OCI-LY1 (cell line): ENCODE results near the gene RHOU.

Source experiments
- H2AFZ ChIP-seq: fragments of 200-600 bp; sonication (generic), shearing (Covaris generic); 2 replicates; pipeline ENCODE4 v1.6.0; 2014; ENCODE audit warnings: antibody characterized with exemption, mild to moderate bottlenecking, low read length
- H3F3A ChIP-seq: fragments of 200-600 bp; sonication (generic), shearing (Covaris generic); 2 replicates; pipeline ENCODE4 v1.6.0; 2014; ENCODE audit warnings: mild to moderate bottlenecking, antibody characterized with exemption, low read length, moderate library complexity; ENCODE audit not compliant: insufficient read depth
- H3K27ac ChIP-seq: fragments of 200-600 bp; sonication (generic); 2 replicates; pipeline ENCODE4 v1.5.1; 2014; ENCODE audit warnings: low read length, mixed run types, mild to moderate bottlenecking, low read depth; ENCODE audit not compliant: poor library complexity, severe bottlenecking
- H3K27me3 ChIP-seq: fragments of 200-600 bp; sonication (generic); 2 replicates; pipeline ENCODE4 v1.6.0; 2014; ENCODE audit warnings: antibody characterized with exemption, mild to moderate bottlenecking, low read length, moderate library complexity; ENCODE audit not compliant: insufficient read depth
- H3K36me3 ChIP-seq: fragments of 200-600 bp; sonication (generic); 2 replicates; pipeline ENCODE4 v1.6.1; 2014; ENCODE audit warnings: mild to moderate bottlenecking, antibody characterized with exemption, low read length, moderate library complexity, mixed read lengths; ENCODE audit not compliant: insufficient read depth
- H3K4me1 ChIP-seq: fragments of 200-600 bp; sonication (generic); 2 replicates; pipeline ENCODE4 v1.5.1; 2014; ENCODE audit warnings: mild to moderate bottlenecking, low read length, moderate library complexity; ENCODE audit not compliant: insufficient read depth, severe bottlenecking
- H3K4me2 ChIP-seq: fragments of 200-600 bp; sonication (generic), shearing (Covaris generic); 2 replicates; pipeline ENCODE4 v1.6.1; 2014; ENCODE audit warnings: low read length
- H3K4me3 ChIP-seq: fragments of 200-600 bp; sonication (generic); 2 replicates; pipeline ENCODE4 v1.5.1; 2014; ENCODE audit warnings: low read length, low read depth, mild to moderate bottlenecking, mixed read lengths; ENCODE audit not compliant: poor library complexity, severe bottlenecking
- H3K79me2 ChIP-seq: fragments of 200-600 bp; shearing (Covaris generic); 2 replicates; pipeline ENCODE4 v1.6.1; 2016; ENCODE audit warnings: mixed run types, low read length, mixed read lengths; ENCODE audit not compliant: insufficient read depth
- H3K9ac ChIP-seq: fragments of 200-600 bp; sonication (generic), shearing (Covaris generic); 2 replicates; pipeline ENCODE4 v1.6.1; 2014; ENCODE audit warnings: mild to moderate bottlenecking, low read length, mixed read lengths
- H3K9me2 ChIP-seq: fragments of 200-600 bp; sonication (generic), shearing (Covaris generic); 2 replicates; pipeline ENCODE4 v1.6.1; 2014; ENCODE audit warnings: low read depth, mild to moderate bottlenecking, low read length, mixed read lengths
- H3K9me3 ChIP-seq: fragments of 200-600 bp; shearing (Covaris generic); 2 replicates; pipeline ENCODE4 v1.6.1; 2014; ENCODE audit warnings: low read length, mixed read lengths
- H4K20me1 ChIP-seq: fragments of 200-600 bp; sonication (generic), shearing (Covaris generic); 2 replicates; pipeline ENCODE4 v1.6.0; 2016; ENCODE audit warnings: mild to moderate bottlenecking, low read length; ENCODE audit not compliant: insufficient read depth
- EZH2 ChIP-seq: fragments of 200-600 bp; sonication (generic), shearing (Covaris generic); IDR thresholded peaks from 2 replicates; pipeline ENCODE4 v1.8.0; 2017; ENCODE audit warnings: borderline replicate concordance, mixed run types, mild to moderate bottlenecking, antibody characterized with exemption, low read length, moderate library complexity, mixed read lengths
- TF ChIP-seq, protein P1 (sequence below): fragments of 200-600 bp; sonication (generic), shearing (Covaris generic); IDR thresholded peaks from 2 replicates; pipeline ENCODE4 v1.5.1; 2017; ENCODE audit warnings: mild to moderate bottlenecking, antibody characterized with exemption, low read length, moderate library complexity, mixed read lengths

RHOU gene

DNA sequence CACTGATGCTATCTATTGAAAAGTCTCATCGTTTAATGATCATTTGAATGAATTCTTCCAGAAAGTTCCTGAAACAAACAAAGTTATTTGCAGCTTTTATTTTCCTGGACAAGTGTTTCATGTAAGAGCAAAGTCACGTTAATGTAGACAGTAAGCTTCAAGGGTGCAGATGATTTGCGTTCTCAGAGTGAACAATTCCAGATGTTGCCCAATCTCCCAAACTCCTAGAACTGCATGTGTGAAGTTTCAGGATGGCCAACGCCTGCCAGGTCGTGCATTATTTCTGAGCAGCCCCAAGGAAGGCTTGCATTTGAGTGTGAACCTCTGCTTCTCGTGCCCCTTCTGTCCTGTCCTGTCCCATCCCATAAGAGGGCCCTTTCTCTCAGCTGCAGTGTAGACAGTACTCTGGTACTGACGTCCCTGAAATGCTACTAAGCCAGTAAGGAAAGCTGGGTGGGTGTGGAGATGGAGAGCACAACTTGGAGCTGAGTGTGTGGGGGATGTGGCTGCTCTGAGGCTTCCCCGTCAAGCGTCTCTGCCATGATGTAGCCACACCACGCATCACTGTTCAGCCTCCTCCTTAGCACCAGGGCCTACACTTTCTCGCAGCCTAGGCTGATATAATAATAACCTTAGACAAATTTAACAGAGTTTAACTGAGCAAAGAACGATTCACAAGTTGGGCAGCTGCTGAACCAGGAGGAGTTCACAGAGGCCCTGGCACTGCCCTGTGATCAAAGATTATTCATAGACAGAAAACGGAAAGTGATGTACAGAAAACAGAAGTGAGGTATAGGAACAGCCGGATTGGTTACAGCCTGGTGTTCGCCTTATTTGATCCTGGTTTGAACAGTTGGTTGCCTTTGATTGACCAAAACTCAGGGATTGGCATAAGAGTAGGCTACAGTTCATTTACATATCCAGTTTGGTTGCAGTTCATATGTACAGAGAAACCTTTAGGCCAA, 50.4 kb downstream of the RHOU start:
- Histone ChIP-seq H3K4me1 (no peaks in the 10 kb centered on the region), H3K4me2 (no peak overlapping the region)

DNA sequence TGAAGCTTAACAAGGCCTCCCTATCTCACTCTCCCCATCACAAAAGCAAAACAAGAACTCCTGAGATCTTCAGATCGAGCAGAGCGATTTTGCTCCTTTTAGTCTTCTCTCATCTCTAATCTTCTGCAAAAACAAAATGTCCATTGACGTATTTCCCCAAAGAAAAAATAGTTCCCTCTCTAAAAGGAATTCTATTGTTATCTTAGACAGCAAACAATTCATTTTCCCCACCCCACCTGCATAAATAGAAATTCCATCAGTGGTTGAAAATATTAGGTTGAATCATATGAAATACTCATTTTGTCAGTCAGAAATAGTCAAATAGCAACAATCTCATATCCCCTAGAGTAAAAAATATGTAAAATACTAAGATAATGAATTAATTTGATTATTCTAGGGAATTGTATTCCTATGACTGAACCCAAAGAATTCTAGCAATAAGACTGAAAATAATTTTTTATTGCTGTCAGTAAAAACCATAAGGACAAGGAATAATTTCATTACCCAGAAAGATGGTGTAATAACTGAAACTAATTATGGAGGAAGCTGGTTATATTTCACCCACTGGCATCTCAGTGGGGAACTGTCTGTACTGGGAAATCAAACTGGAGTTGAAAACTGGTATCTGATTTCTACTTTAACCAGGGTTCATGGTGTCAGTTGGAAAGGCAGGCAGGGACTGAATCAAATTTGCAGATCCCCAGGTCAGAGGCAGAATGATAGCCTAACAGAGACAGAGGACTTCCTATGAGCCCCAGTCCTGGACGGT, 51.3 kb downstream of the RHOU start:
- no peak overlapping the region for H2AFZ ChIP-seq
- H3K9me3 ChIP-seq = no peaks in the 10 kb centered on the region
- no peak overlapping the region for H3K27ac ChIP-seq
- TF ChIP-seq, protein P1, sequence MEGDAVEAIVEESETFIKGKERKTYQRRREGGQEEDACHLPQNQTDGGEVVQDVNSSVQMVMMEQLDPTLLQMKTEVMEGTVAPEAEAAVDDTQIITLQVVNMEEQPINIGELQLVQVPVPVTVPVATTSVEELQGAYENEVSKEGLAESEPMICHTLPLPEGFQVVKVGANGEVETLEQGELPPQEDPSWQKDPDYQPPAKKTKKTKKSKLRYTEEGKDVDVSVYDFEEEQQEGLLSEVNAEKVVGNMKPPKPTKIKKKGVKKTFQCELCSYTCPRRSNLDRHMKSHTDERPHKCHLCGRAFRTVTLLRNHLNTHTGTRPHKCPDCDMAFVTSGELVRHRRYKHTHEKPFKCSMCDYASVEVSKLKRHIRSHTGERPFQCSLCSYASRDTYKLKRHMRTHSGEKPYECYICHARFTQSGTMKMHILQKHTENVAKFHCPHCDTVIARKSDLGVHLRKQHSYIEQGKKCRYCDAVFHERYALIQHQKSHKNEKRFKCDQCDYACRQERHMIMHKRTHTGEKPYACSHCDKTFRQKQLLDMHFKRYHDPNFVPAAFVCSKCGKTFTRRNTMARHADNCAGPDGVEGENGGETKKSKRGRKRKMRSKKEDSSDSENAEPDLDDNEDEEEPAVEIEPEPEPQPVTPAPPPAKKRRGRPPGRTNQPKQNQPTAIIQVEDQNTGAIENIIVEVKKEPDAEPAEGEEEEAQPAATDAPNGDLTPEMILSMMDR = no peak
- TF ChIP-seq EZH2 = no peak
- H3K79me2 ChIP-seq = no peaks in the 10 kb centered on the region
- H3K9ac ChIP-seq = no peak overlapping the region
- H3K27me3 ChIP-seq = no peaks in the 10 kb centered on the region
- no peak overlapping the region for H3K4me2 ChIP-seq
- no peaks in the 10 kb centered on the region for H4K20me1 ChIP-seq
- H3K9me2 ChIP-seq = no peaks in the 10 kb centered on the region
- no peaks in the 10 kb centered on the region for H3K4me1 ChIP-seq
- no peaks in the 10 kb centered on the region for H3F3A ChIP-seq
- no peaks in the 10 kb centered on the region for H3K36me3 ChIP-seq
- H3K4me3 ChIP-seq = no peak overlapping the region

More for the DNA sequence above, 50.4 kb downstream of the RHOU start:
- Histone ChIP-seq H3F3A (no peaks in the 10 kb centered on the region), H2AFZ (no peak overlapping the region), H3K36me3 (no peaks in the 10 kb centered on the region), H3K27ac (no peak overlapping the region), H3K4me3 (no peak overlapping the region), H3K9me3 (no peaks in the 10 kb centered on the region), H3K27me3 (no peaks in the 10 kb centered on the region), H3K9ac (no peak overlapping the region), H3K79me2 (no peaks in the 10 kb centered on the region), H3K9me2 (no peaks in the 10 kb centered on the region), H4K20me1 (no peaks in the 10 kb centered on the region)
- TF ChIP-seq, protein P1 = no peak
- no peak for TF ChIP-seq EZH2

DNA sequence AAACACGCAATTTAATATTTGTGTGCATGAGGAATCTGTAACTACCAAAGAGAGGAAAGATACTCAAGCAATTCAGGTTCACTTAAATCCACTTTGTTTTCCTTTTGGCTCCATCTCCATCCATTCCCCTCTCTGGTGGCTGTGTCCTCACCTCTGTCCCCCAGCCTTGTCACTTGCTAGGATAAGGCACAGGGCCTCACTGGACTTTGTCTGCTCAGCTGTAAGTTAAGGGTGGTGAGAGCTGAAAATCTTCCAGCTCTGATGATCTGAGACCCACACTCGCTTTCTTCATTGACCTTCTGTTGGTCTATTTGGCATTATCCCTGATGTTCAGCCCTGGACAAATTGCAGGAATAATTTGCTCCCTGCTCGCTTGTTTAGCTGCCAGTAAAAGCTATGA, 56.5 kb downstream of the RHOU start:
- H3K4me3 ChIP-seq = no peak overlapping the region
- H3K27me3 ChIP-seq = no peaks in the 10 kb centered on the region
- H3K9ac ChIP-seq = no peak overlapping the region
- H3K79me2 ChIP-seq = no peaks in the 10 kb centered on the region
- H3F3A ChIP-seq = no peaks in the 10 kb centered on the region
- H3K27ac ChIP-seq = no peak overlapping the region
- no peaks in the 10 kb centered on the region for H3K36me3 ChIP-seq
- TF ChIP-seq, protein P1 = no peak
- no peak for TF ChIP-seq EZH2
- H3K4me2 ChIP-seq = no peak overlapping the region
- H3K4me1 ChIP-seq = no peaks in the 10 kb centered on the region
- no peaks in the 10 kb centered on the region for H3K9me3 ChIP-seq
- no peaks in the 10 kb centered on the region for H4K20me1 ChIP-seq
- H2AFZ ChIP-seq = no peak overlapping the region
- no peaks in the 10 kb centered on the region for H3K9me2 ChIP-seq
